IPS-NIHi11 (cell line): ENCODE results near the gene SLC12A2.

Source experiments
- DNase-seq: peaks from one replicate; pipeline ENCODE4 v3.0.0; 2012; ENCODE audit warnings: mixed read lengths, low spot score

SLC12A2 gene

GRCh38 chr5:128169401-128170017 is 85.9 kb downstream of the SLC12A2 start:
- no peak for DNase-seq

GRCh38 chr5:128172102-128172501 is 88.5 kb downstream of the SLC12A2 start:
- no peak for DNase-seq

GRCh38 chr5:128174951-128175350 is 91.4 kb downstream of the SLC12A2 start:
- DNase-seq = no peak

- no peak for DNase-seq
These were observed 108.8 kb downstream of the SLC12A2 start for GRCh38 chr5:128192368-128192767.

- no peak for DNase-seq
These were observed 110.3 kb downstream of the SLC12A2 start for GRCh38 chr5:128193665-128194390.

GRCh38 chr5:128195316-128195715 is 111.8 kb downstream of the SLC12A2 start:
- DNase-seq = no peak

GRCh38 chr5:128196080-128196479 is 112.5 kb downstream of the SLC12A2 start:
- DNase-seq = no peak

GRCh38 chr5:128196791-128197190 is 113.2 kb downstream of the SLC12A2 start:
- no peak for DNase-seq

- DNase-seq = no peak
These were observed 114.4 kb downstream of the SLC12A2 start for GRCh38 chr5:128197896-128198522.

- no peak for DNase-seq
These were observed 115.5 kb downstream of the SLC12A2 start for GRCh38 chr5:128199104-128199503.

- no peak for DNase-seq
These were observed 116.0 kb downstream of the SLC12A2 start for GRCh38 chr5:128199611-128200010.

- DNase-seq = peak; percentile 89
These were observed 117.7 kb downstream of the SLC12A2 start for GRCh38 chr5:128201065-128201926.

GRCh38 chr5:128202320-128202719 is 118.8 kb downstream of the SLC12A2 start:
- DNase-seq = no peak

GRCh38 chr5:128208436-128208835 is 124.9 kb downstream of the SLC12A2 start:
- no peak for DNase-seq

GRCh38 chr5:128212191-128212806 is 128.7 kb downstream of the SLC12A2 start:
- DNase-seq = no peak

GRCh38 chr5:128213340-128213739 is 129.8 kb downstream of the SLC12A2 start:
- peak; percentile 67 for DNase-seq

GRCh38 chr5:128213833-128214232 is 130.3 kb downstream of the SLC12A2 start:
- no peak for DNase-seq

GRCh38 chr5:128216285-128216684 is 132.7 kb downstream of the SLC12A2 start:
- no peak for DNase-seq

- no peak for DNase-seq
These were observed 133.4 kb downstream of the SLC12A2 start for GRCh38 chr5:128216860-128217531.

- DNase-seq = no peak
These were observed 137.3 kb downstream of the SLC12A2 start for GRCh38 chr5:128220841-128221240.

GRCh38 chr5:128224336-128224735 is 140.8 kb downstream of the SLC12A2 start:
- no peak for DNase-seq
